Calu3 (cell line): ENCODE measurements around the gene BHLHE40. TPM values are rescaled to one million over a fixed set of nuclear protein-coding genes. Genes with fewer than 3 reads are reported as not detected.
A peak's percentile ranks its signal among the peaks of the same experiment; 100 is the strongest.

Experiments
- BruUV-seq: library from RNA; stranded (reverse); fragments of 400-500 nt; replicated peaks from 2 replicates; lab custom pipeline; 2021; lab: Mats Ljungman, UMichigan
- CTCF ChIA-PET: fragments of 300-600 bp; sonication (Branson Sonifier 250); formaldehyde crosslinking; loops from one replicate; lab custom pipeline; 2022; ENCODE audit warnings: antibody characterized with exemption; lab: Charles Lee
- DNase-seq: peaks from one replicate; pipeline ENCODE4 v3.0.0; 2022
- H3K27ac Mint-ChIP-seq: one replicate; pipeline ENCODE4 v1.8.0; 2022; ENCODE audit warnings: mixed read lengths; ENCODE audit not compliant: unreplicated experiment
- H3K27me3 Mint-ChIP-seq: one replicate; pipeline ENCODE4 v1.8.0; 2022; ENCODE audit warnings: mixed read lengths; ENCODE audit not compliant: unreplicated experiment
- H3K36me3 Mint-ChIP-seq: one replicate; pipeline ENCODE4 v1.8.0; 2022; ENCODE audit warnings: mild to moderate bottlenecking, moderate library complexity, mixed read lengths; ENCODE audit not compliant: insufficient read depth, unreplicated experiment
- H3K4me1 Mint-ChIP-seq: one replicate; pipeline ENCODE4 v1.8.0; 2022; ENCODE audit warnings: mild to moderate bottlenecking, low read depth, mixed read lengths; ENCODE audit not compliant: unreplicated experiment
- H3K4me3 Mint-ChIP-seq: one replicate; pipeline ENCODE4 v1.8.0; 2022; ENCODE audit warnings: mild to moderate bottlenecking, low read depth, moderate library complexity, mixed read lengths; ENCODE audit not compliant: unreplicated experiment
- H3K9me3 Mint-ChIP-seq: one replicate; pipeline ENCODE4 v1.8.0; 2022; ENCODE audit warnings: low read depth, mixed read lengths; ENCODE audit not compliant: unreplicated experiment
- CTCF ChIP-seq: fragments of 200-600 bp; IDR thresholded peaks from one replicate; pipeline ENCODE4 v1.8.0; 2022; ENCODE audit warnings: antibody characterized with exemption; ENCODE audit not compliant: unreplicated experiment
- intact Hi-C: fragments of 100-400 bp; cut with micrococcal nuclease; formaldehyde crosslinking; loops from one replicate; pipeline ENCODE4 v1.10.0; 2022; ENCODE audit not compliant: unreplicated experiment
- total RNA-seq: library from RNA; stranded (reverse); gene quantifications from 2 replicates; pipeline ENCODE4 v1.2.3, GENCODE V29; 2022

BHLHE40 gene
- total RNA-seq, 1 experiment from 2014 or later = 71.9 TPM

- H3K4me1 Mint-ChIP-seq = no peaks in the 10 kb centered on the region
- H3K27ac Mint-ChIP-seq = no peak overlapping the region
- intact Hi-C loops = no loop called here
- DNase-seq = no peak
- H3K27me3 Mint-ChIP-seq = no peaks in the 10 kb centered on the region
- H3K36me3 Mint-ChIP-seq = no peaks in the 10 kb centered on the region
- no peak for TF ChIP-seq CTCF
- CTCF ChIA-PET = no interaction called here
- BruUV-seq = no TSS peak
- H3K4me3 Mint-ChIP-seq = no peak overlapping the region
- peaks cover 2% of the 10 kb centered on the region for H3K9me3 Mint-ChIP-seq
Observed at GRCh38 chr3:4949004-4949403, 30.2 kb upstream of the BHLHE40 start.

GRCh38 chr3:4949659-4950058 lies 29.6 kb upstream of the BHLHE40 start:
- intact Hi-C loops = no loop called here
- no peaks in the 10 kb centered on the region for H3K4me1 Mint-ChIP-seq

GRCh38 chr3:4950351-4950784 lies 28.9 kb upstream of the BHLHE40 start:
- CTCF ChIA-PET = interaction anchor here (0.7 kb wide), 2 partner anchors 194 to 206 kb away, joined by 4 to 8 read pairs; no protein-coding TSS in a partner anchor
- no peaks in the 10 kb centered on the region for H3K9me3 Mint-ChIP-seq
- DNase-seq = no peak
- no peaks in the 10 kb centered on the region for H3K4me1 Mint-ChIP-seq
- intact Hi-C loops = no loop called here
- H3K27me3 Mint-ChIP-seq = no peaks in the 10 kb centered on the region
- H3K4me3 Mint-ChIP-seq = no peak overlapping the region
- H3K36me3 Mint-ChIP-seq = no peaks in the 10 kb centered on the region
- no peak overlapping the region for H3K27ac Mint-ChIP-seq
- BruUV-seq = no TSS peak
- no peak for TF ChIP-seq CTCF

More at GRCh38 chr3:4949659-4950058, 29.6 kb upstream of the BHLHE40 start:
- CTCF ChIA-PET = no interaction called here
- BruUV-seq = no TSS peak
- TF ChIP-seq CTCF = no peak
- Mint-ChIP-seq H3K9me3 (no peaks in the 10 kb centered on the region), H3K27me3 (no peaks in the 10 kb centered on the region), H3K36me3 (no peaks in the 10 kb centered on the region), H3K4me3 (no peak overlapping the region), H3K27ac (no peak overlapping the region)
- no peak for DNase-seq

GRCh38 chr3:4950948-4951347 lies 28.3 kb upstream of the BHLHE40 start:
- intact Hi-C loops = no loop called here
- BruUV-seq = no TSS peak
- Mint-ChIP-seq H3K27ac (peak overlapping the region; percentile 74), H3K9me3 (no peaks in the 10 kb centered on the region), H3K36me3 (no peaks in the 10 kb centered on the region), H3K4me1 (no peaks in the 10 kb centered on the region), H3K27me3 (no peaks in the 10 kb centered on the region), H3K4me3 (no peak overlapping the region)
- CTCF ChIA-PET = interaction anchor here (0.7 kb wide), 3 partner anchors 60 to 206 kb away, joined by 3 to 8 read pairs (median 4); no protein-coding TSS in a partner anchor
- TF ChIP-seq CTCF = no peak
- DNase-seq = no peak
